Measurements from ENCODE around the gene ATP2C2.
A peak's percentile ranks its signal among the peaks of the same experiment; 100 is the strongest.
"Not testable (repeated sequence)": the region's sequence is repeated elsewhere in the genome, so short reads cannot be mapped to it uniquely, and the experiment has no call there.

Gene ATP2C2

GRCh38 chr16:84420556-84420955 lies 52.2 kb downstream of the ATP2C2 start:
- Mint-ChIP-seq H3K27ac (peak overlapping the region; percentile 4), H3K27me3 (peaks cover 18% of the 10 kb centered on the region), H3K9me3 (peaks cover 13% of the 10 kb centered on the region)
- intact Hi-C loops (cut with micrococcal nuclease); H3K4me3 Mint-ChIP-seq; H3K36me3 Mint-ChIP-seq (ENCODE audit: low read depth); H3K4me1 Mint-ChIP-seq (ENCODE audit: low read depth): not testable (repeated sequence)

DNA sequence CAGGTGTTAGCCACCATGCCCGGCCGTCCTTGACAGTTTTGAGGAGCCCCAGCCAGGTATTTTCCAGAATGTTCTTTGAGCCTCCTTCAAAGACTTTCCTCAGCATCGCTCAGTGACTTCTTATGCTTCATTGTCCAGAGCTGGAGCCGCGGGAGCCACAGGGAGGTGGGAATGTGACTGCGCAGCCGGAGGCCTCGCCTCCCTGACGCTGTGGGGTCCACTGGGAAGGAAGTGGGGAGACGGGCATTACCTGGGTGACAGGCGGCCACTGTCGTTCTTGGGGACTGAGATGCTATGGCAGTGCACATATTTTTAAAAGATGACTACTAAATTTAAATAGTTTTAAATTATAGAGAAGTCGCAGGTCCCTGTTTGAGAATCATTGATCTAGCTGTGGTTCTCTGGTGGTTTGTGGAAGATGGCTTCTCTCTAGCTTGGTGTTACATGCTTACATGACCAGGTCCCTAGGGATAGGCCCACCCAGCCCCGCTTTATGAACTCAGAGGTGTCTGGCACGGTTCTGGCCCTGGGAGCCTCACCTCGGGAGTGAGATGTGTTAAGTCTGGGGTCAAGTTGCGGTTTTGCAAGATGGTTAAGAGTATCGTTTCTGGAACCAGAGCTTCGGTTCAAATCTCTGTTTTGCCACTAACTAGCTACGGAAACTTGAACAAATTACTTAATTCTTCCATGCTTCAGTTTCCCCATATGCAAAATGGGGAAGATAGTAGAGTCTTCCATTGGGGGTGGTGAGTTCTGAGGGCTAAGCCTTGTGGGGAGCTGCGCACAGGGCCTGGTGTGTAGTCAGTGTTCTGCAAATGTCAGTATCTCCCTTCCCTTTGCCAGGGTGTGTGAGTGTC lies 53.0 kb downstream of the ATP2C2 start:
- peaks cover 22% of the 10 kb centered on the region for H3K27me3 Mint-ChIP-seq

DNA sequence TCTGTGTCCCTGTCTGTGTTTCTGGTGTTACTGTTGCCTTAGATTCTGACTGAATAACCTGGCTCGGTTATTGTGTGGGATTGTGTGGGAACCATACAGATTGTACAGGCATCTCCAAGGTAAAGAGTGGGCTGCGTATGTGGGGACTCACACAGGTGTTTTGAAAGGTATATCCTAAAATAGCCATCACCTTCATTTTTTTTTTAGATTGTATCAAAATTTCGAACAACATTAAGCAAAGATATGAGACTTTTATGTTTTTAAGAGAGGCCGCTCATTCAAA lies 53.5 kb downstream of the ATP2C2 start:
- Mint-ChIP-seq H3K4me3 (no peak overlapping the region), H3K9me3 (peaks cover 13% of the 10 kb centered on the region), H3K36me3 (ENCODE audit: low read depth) (no peaks in the 10 kb centered on the region), H3K4me1 (ENCODE audit: low read depth) (peaks cover 5% of the 10 kb centered on the region), H3K27ac (no peak overlapping the region), H3K27me3 (peaks cover 26% of the 10 kb centered on the region)
- intact Hi-C loops (cut with micrococcal nuclease) = no loop called here

More for the DNA sequence above, 53.0 kb downstream of the ATP2C2 start:
- intact Hi-C loops (cut with micrococcal nuclease) = no loop called here
- peaks cover 5% of the 10 kb centered on the region for H3K4me1 Mint-ChIP-seq (ENCODE audit: low read depth)
- H3K36me3 Mint-ChIP-seq (ENCODE audit: low read depth) = no peaks in the 10 kb centered on the region
- no peak overlapping the region for H3K27ac Mint-ChIP-seq
- peaks cover 13% of the 10 kb centered on the region for H3K9me3 Mint-ChIP-seq
- H3K4me3 Mint-ChIP-seq = no peak overlapping the region

DNA sequence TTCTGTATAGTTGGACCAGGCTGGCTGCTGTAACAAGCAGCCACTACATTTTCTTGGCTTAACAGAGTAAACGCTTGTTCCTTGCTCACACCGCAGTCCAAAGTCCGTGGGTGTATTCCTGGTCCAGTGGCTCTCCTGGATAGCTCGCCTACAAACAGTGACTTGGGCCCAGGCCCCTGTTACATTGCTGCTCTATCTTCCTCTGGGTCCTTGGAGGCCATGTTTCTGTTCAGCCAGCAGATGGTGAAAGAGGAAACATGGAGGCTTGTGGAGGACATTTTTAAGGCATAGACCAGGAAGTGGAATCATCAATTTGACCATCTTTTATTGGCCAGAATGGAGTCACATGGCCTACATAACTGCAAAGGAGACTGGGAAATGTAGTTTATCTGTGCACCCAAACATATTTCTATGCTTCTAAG lies 55.1 kb downstream of the ATP2C2 start:
- no peak overlapping the region for H3K27ac Mint-ChIP-seq
- peaks cover 13% of the 10 kb centered on the region for H3K9me3 Mint-ChIP-seq
- no peaks in the 10 kb centered on the region for H3K36me3 Mint-ChIP-seq (ENCODE audit: low read depth)
- H3K27me3 Mint-ChIP-seq = peaks cover 24% of the 10 kb centered on the region
- peaks cover 5% of the 10 kb centered on the region for H3K4me1 Mint-ChIP-seq (ENCODE audit: low read depth)
- intact Hi-C loops (cut with micrococcal nuclease) = no loop called here
- no peak overlapping the region for H3K4me3 Mint-ChIP-seq

DNA sequence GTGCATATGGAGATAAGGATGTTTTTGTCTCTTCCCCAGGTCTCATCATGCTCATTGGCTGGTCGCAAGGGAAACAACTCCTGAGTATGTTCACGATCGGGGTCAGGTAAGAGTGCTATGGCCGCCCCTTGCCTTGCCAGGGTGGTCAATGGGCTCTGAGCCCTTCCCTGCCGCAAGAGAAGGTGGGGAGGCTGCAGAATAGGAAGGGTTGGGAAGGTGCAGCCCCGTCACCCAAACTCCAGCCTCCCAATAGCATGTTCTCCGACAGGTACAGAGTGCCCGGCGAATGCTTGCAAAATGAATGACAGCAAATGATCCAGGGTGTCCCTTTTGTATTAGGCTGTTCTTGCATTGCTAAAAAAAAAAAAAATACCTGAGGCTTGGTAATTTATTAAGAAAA lies 57.4 kb downstream of the ATP2C2 start:
- peaks cover under 1% of the 10 kb centered on the region for H3K4me1 Mint-ChIP-seq (ENCODE audit: low read depth)
- H3K27me3 Mint-ChIP-seq = peaks cover 22% of the 10 kb centered on the region
- peaks cover 13% of the 10 kb centered on the region for H3K9me3 Mint-ChIP-seq
- no peak overlapping the region for H3K27ac Mint-ChIP-seq
- no peaks in the 10 kb centered on the region for H3K36me3 Mint-ChIP-seq (ENCODE audit: low read depth)
- intact Hi-C loops (cut with micrococcal nuclease) = no loop called here
- H3K4me3 Mint-ChIP-seq = no peak overlapping the region

DNA sequence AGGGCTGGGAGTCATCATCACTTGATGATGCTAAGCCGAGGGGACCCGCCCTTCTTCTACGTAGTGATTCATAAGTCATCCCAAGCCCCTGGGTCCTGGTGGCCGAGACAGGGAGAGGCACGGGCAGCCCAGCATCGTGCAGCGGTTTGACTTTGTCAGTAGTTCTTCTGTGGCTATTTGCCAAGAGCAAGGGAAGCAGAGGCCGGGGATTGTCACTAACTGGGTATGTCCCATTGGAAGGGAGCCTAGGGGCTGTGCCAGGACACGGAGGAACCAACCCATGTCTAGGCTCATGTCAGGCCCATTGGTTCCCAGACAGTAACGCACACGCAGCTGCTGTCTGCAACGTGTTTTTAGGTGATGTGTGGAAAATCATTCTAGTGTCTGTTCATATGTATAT lies 58.5 kb downstream of the ATP2C2 start:
- intact Hi-C loops (cut with micrococcal nuclease) = no loop called here
- H3K4me1 Mint-ChIP-seq (ENCODE audit: low read depth) = no peaks in the 10 kb centered on the region
- peaks cover 28% of the 10 kb centered on the region for H3K27me3 Mint-ChIP-seq
- no peak overlapping the region for H3K27ac Mint-ChIP-seq
- no peaks in the 10 kb centered on the region for H3K36me3 Mint-ChIP-seq (ENCODE audit: low read depth)
- H3K9me3 Mint-ChIP-seq = peaks cover 13% of the 10 kb centered on the region
- no peak overlapping the region for H3K4me3 Mint-ChIP-seq

DNA sequence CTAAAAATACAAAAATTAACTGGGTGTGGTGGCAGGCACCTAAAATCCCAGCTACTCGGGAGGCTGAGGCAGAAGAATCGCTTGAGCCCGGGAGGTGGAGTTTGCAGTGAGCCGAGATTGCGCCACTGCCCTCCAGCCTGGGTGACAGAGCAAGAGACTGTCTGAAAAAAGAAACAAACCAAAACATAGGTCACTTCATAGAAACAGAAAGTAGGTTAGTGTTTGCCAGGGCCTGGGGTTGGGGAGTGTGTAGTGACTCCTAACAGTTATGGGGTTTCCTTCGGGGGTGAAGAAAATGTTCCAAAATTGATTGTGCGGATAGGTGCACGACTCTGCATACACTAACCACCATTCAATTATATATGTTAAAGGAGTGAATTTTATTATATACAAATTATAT lies 59.2 kb downstream of the ATP2C2 start:
- Mint-ChIP-seq H3K9me3 (peaks cover 13% of the 10 kb centered on the region), H3K27ac (no peak overlapping the region)

GRCh38 chr16:84430860-84431259 lies 62.5 kb downstream of the ATP2C2 start:
- H3K27me3 Mint-ChIP-seq = peaks cover 24% of the 10 kb centered on the region
- intact Hi-C loops (cut with micrococcal nuclease) = no loop called here

More for the DNA sequence above, 59.2 kb downstream of the ATP2C2 start:
- Mint-ChIP-seq H3K27me3 (peaks cover 28% of the 10 kb centered on the region), H3K4me3 (no peak overlapping the region), H3K4me1 (ENCODE audit: low read depth) (no peaks in the 10 kb centered on the region), H3K36me3 (ENCODE audit: low read depth) (no peaks in the 10 kb centered on the region)
- intact Hi-C loops (cut with micrococcal nuclease) = no loop called here

DNA sequence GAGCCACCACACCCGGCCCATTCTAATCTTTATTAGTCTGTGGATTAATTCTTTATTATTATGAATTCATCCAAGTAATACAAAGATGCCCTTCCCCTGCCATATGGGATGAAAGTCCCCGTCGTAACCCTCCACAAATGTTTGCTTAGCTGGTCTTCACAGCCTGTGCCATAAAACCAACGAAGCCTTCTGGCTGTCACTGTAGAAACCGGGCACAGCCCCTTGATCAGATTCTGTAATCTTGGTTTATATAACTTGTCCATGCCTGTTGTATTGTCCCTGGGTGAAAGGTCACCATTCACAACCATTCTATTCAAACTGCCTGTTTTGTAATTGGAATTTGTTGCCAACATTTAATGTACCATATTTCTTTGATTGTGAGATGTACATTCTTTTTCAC lies 66.5 kb downstream of the ATP2C2 start:
- Mint-ChIP-seq H3K27ac (no peak overlapping the region), H3K27me3 (peaks cover 9% of the 10 kb centered on the region), H3K9me3 (no peaks in the 10 kb centered on the region), H3K4me3 (no peak overlapping the region), H3K36me3 (ENCODE audit: low read depth) (no peaks in the 10 kb centered on the region), H3K4me1 (ENCODE audit: low read depth) (no peaks in the 10 kb centered on the region)
- intact Hi-C loops (cut with micrococcal nuclease) = no loop called here

More at GRCh38 chr16:84430860-84431259, 62.5 kb downstream of the ATP2C2 start:
- Mint-ChIP-seq H3K36me3 (ENCODE audit: low read depth) (no peaks in the 10 kb centered on the region), H3K4me3 (no peak overlapping the region), H3K4me1 (ENCODE audit: low read depth) (no peaks in the 10 kb centered on the region), H3K27ac (no peak overlapping the region), H3K9me3 (no peaks in the 10 kb centered on the region)

DNA sequence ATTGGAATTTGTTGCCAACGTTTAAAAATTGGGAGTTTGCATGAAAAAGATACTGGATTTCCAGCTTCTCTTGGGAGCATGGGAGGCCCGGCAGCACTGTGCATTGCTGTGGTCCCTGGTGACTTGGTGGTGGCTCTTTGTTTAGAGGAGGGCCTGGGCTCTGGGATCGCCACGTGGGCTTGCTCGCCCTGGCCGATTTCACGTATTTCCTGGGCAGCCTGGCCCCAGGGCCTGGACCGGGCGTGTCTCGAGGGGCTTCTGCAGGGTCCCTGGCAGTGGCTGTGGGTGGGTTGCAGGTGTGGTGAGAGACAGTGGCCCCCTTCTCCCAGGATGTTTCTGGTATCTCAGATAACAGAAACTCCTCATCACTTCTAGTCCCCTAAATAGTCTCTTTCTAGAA lies 67.9 kb downstream of the ATP2C2 start:
- no peaks in the 10 kb centered on the region for H3K4me1 Mint-ChIP-seq (ENCODE audit: low read depth)
- no peak overlapping the region for H3K27ac Mint-ChIP-seq

GRCh38 chr16:84438971-84439696 lies 70.8 kb downstream of the ATP2C2 start:
- H3K4me3 Mint-ChIP-seq = no peak overlapping the region

More for the DNA sequence above, 67.9 kb downstream of the ATP2C2 start:
- no peaks in the 10 kb centered on the region for H3K9me3 Mint-ChIP-seq
- H3K27me3 Mint-ChIP-seq = peaks cover 6% of the 10 kb centered on the region
- no peak overlapping the region for H3K4me3 Mint-ChIP-seq
- no peaks in the 10 kb centered on the region for H3K36me3 Mint-ChIP-seq (ENCODE audit: low read depth)
- intact Hi-C loops (cut with micrococcal nuclease) = no loop called here

GRCh38 chr16:84442416-84443145 lies 74.2 kb downstream of the ATP2C2 start:
- no peaks in the 10 kb centered on the region for H3K9me3 Mint-ChIP-seq
- peaks cover 33% of the 10 kb centered on the region for H3K27me3 Mint-ChIP-seq
- H3K27ac Mint-ChIP-seq = no peak overlapping the region
- intact Hi-C loops (cut with micrococcal nuclease) = no loop called here
- H3K4me3 Mint-ChIP-seq = no peak overlapping the region
- H3K36me3 Mint-ChIP-seq (ENCODE audit: low read depth) = no peaks in the 10 kb centered on the region
- no peaks in the 10 kb centered on the region for H3K4me1 Mint-ChIP-seq (ENCODE audit: low read depth)

More at GRCh38 chr16:84438971-84439696, 70.8 kb downstream of the ATP2C2 start:
- H3K9me3 Mint-ChIP-seq = no peaks in the 10 kb centered on the region
- peaks cover 24% of the 10 kb centered on the region for H3K27me3 Mint-ChIP-seq
- H3K27ac Mint-ChIP-seq = no peak overlapping the region
- intact Hi-C loops (cut with micrococcal nuclease) = no loop called here
- H3K36me3 Mint-ChIP-seq (ENCODE audit: low read depth) = no peaks in the 10 kb centered on the region
- H3K4me1 Mint-ChIP-seq (ENCODE audit: low read depth) = no peaks in the 10 kb centered on the region

DNA sequence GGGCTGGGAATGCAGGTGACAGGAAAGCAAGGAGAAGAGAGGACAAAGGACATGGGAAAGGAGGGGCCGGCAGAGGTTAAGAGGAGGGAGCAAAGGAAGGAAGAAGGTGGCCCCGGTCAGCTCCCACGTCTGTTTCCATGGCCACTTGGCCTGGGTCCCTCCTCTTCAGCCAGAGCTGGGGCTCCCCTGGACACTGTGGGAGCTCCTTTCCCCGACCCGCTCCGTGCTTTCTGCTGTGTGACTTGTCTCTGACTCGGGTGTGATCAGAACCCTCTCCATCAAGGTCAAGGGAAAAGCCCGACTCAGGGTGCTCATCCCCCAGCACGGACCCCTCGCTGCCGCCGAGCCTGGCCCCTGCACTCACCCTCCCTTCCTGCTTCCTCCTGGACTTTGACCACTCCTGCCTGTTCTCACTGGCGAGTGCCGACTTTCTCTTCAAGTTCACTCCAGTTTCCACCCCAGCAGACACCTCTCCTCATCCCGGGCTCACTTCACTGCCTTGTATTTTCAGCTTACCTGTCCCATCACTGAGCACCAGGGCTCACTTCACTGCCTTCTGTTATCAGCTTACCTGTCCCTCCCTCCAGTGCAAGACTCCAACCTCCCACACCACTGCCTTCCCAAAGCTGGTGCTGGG lies 74.9 kb downstream of the ATP2C2 start:
- H3K4me1 Mint-ChIP-seq (ENCODE audit: low read depth) = no peaks in the 10 kb centered on the region
- H3K4me3 Mint-ChIP-seq = no peak overlapping the region
- no peaks in the 10 kb centered on the region for H3K9me3 Mint-ChIP-seq
- H3K27me3 Mint-ChIP-seq = peaks cover 33% of the 10 kb centered on the region
- intact Hi-C loops (cut with micrococcal nuclease) = no loop called here
- no peak overlapping the region for H3K27ac Mint-ChIP-seq
- H3K36me3 Mint-ChIP-seq (ENCODE audit: low read depth) = no peaks in the 10 kb centered on the region

GRCh38 chr16:84444476-84444875 lies 76.1 kb downstream of the ATP2C2 start:
- H3K27ac Mint-ChIP-seq = no peak overlapping the region
- peaks cover 33% of the 10 kb centered on the region for H3K27me3 Mint-ChIP-seq
- H3K4me1 Mint-ChIP-seq (ENCODE audit: low read depth) = no peaks in the 10 kb centered on the region
- no peaks in the 10 kb centered on the region for H3K36me3 Mint-ChIP-seq (ENCODE audit: low read depth)
- H3K9me3 Mint-ChIP-seq = no peaks in the 10 kb centered on the region
- intact Hi-C loops (cut with micrococcal nuclease) = no loop called here
- H3K4me3 Mint-ChIP-seq = no peak overlapping the region

Measured in dendritic cell treated with granulocyte-macrophage colony-stimulating factor and Interleukin-4, amounts not matched to agents 40 ng/mL and 50 ng/mL, for 4 days (primary cell).